ENCODE data around the gene LCE3C.

The LCE3C gene

GRCh38 chr1:152621993-152622392 lies 22.0 kb downstream of the LCE3C start:
- Histone ChIP-seq H3K4me1 (ENCODE audit: insufficient read depth, low read length) (no peaks in the 10 kb centered on the region), H3K9me3 (ENCODE audit: insufficient read depth, low read depth, low read length) (peaks cover 89% of the 10 kb centered on the region), H3K9ac (ENCODE audit: low read depth, low read length) (no peak overlapping the region), H3K27ac (ENCODE audit: low read depth, low read length) (no peak overlapping the region), H3K4me3 (ENCODE audit: low read length) (no peak overlapping the region), H3K36me3 (ENCODE audit: insufficient read depth, low read length) (no peaks in the 10 kb centered on the region), H3K27me3 (ENCODE audit: insufficient read depth, low read length) (no peaks in the 10 kb centered on the region)
- 62% methylated on average over 3 of the region's 3 CpGs for WGBS

- no peaks in the 10 kb centered on the region for H3K27me3 ChIP-seq (ENCODE audit: insufficient read depth, low read length)
Measured at GRCh38 chr1:152622803-152623202, 22.8 kb downstream of the LCE3C start, which contains the start of gene LCE3A. Gene LCE3A (minus strand): TSS chr1:152623103. CDS start chr1:152623103, 0 bp downstream.

DNA sequence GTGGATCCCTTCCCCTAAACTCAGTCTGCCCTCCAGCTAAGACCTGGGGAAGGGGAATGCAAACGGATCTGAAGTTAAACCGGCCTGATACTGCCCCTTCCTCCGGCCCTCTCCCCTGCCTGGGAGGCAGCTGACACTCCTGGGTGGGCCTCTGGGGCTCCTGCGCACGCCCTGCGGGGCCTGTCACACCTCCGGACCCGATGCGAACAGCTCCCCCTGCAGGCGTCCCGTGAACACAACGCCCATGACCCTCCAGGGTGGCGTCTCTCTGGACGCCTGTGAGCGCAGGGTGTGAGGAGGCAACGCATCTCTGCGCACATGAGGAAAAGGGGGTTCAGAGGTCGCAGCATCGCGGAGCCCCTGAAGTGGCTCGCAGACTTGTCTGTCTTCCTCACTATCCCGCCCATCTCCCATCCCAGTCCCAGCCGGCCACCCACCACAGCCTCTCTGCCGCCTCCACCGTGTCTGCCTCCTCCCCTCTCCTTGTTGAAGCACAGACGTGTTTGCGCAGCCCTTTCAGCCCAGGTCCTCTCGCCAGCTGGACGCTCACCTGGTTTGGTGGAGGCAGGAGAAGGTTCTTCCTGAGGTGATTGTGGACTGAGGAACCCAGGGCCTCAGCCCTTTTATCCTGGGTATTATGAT lies 23.3 kb downstream of the LCE3C start:
- no peak overlapping the region for H3K9ac ChIP-seq (ENCODE audit: low read depth, low read length)
- WGBS = 88% methylated on average over 29 of the region's 29 CpGs
- no peak overlapping the region for H3K4me3 ChIP-seq (ENCODE audit: low read length)
- no peaks in the 10 kb centered on the region for H3K4me1 ChIP-seq (ENCODE audit: insufficient read depth, low read length)
- no peak overlapping the region for H3K27ac ChIP-seq (ENCODE audit: low read depth, low read length)
- H3K36me3 ChIP-seq (ENCODE audit: insufficient read depth, low read length) = no peaks in the 10 kb centered on the region
- no peaks in the 10 kb centered on the region for H3K27me3 ChIP-seq (ENCODE audit: insufficient read depth, low read length)
- peaks cover 93% of the 10 kb centered on the region for H3K9me3 ChIP-seq (ENCODE audit: insufficient read depth, low read depth, low read length)

More at GRCh38 chr1:152622803-152623202, 22.8 kb downstream of the LCE3C start, which contains the start of gene LCE3A:
- Histone ChIP-seq H3K36me3 (ENCODE audit: insufficient read depth, low read length) (no peaks in the 10 kb centered on the region), H3K9me3 (ENCODE audit: insufficient read depth, low read depth, low read length) (peaks cover 93% of the 10 kb centered on the region), H3K27ac (ENCODE audit: low read depth, low read length) (no peak within 1 kb of the TSS), H3K9ac (ENCODE audit: low read depth, low read length) (no peak within 1 kb of the TSS), H3K4me3 (ENCODE audit: low read length) (no peak within 1 kb of the TSS), H3K4me1 (ENCODE audit: insufficient read depth, low read length) (no peaks in the 10 kb centered on the region)
- WGBS = 82% methylated on average over 10 of the region's 10 CpGs

DNA sequence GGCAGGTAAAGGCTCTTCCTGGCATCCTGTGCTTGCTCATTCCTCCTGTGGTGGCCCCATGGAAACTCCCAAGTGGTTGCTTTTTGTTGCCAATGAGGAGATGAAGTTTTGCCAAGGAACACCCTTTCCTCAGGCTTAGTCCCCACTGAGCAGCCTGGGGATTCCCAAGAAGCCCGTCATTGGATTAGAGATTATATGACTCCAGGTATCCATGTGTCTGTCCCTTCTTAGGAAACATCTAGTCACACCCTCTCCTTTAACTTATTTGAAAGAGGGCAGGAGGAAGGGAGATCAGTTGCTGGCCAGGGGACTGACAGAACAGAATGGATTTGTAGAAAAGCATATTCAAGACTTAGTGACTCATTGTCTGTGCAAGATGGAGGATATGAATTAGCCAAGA lies 26.7 kb downstream of the LCE3C start:
- H3K27me3 ChIP-seq (ENCODE audit: insufficient read depth, low read length) = no peaks in the 10 kb centered on the region
- 57% methylated on average over 1 of the region's 1 CpG for WGBS
- H3K9me3 ChIP-seq (ENCODE audit: insufficient read depth, low read depth, low read length) = peaks cover 95% of the 10 kb centered on the region
- no peaks in the 10 kb centered on the region for H3K4me1 ChIP-seq (ENCODE audit: insufficient read depth, low read length)
- no peak overlapping the region for H3K9ac ChIP-seq (ENCODE audit: low read depth, low read length)
- H3K27ac ChIP-seq (ENCODE audit: low read depth, low read length) = no peak overlapping the region
- H3K36me3 ChIP-seq (ENCODE audit: insufficient read depth, low read length) = no peaks in the 10 kb centered on the region
- no peak overlapping the region for H3K4me3 ChIP-seq (ENCODE audit: low read length)

DNA sequence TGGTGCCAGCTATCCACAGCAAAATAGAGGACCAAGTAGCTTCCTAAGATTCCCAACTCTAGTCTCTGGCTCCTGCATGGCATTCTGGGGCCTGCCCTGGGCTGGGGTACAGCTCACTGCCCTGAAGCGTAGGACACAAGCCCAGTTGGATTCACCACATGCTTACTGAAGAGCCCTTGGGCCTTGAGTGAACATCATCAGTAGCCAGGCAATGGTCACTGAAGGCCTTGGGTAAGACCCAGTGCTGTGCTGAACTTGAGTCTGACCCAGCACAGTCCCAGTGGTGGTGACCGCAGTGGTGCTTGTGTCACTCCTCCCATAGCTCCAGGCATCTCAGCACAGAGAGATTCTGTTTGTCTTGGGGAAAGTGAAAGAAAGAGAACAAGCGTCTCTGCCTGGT lies 30.6 kb downstream of the LCE3C start:
- H3K9me3 ChIP-seq (ENCODE audit: insufficient read depth, low read depth, low read length) = peaks cover 86% of the 10 kb centered on the region
- no peak overlapping the region for H3K4me3 ChIP-seq (ENCODE audit: low read length)
- H3K27me3 ChIP-seq (ENCODE audit: insufficient read depth, low read length) = no peaks in the 10 kb centered on the region
- no peak overlapping the region for H3K27ac ChIP-seq (ENCODE audit: low read depth, low read length)
- H3K9ac ChIP-seq (ENCODE audit: low read depth, low read length) = no peak overlapping the region
- H3K4me1 ChIP-seq (ENCODE audit: insufficient read depth, low read length) = no peaks in the 10 kb centered on the region
- 92% methylated on average over 3 of the region's 3 CpGs for WGBS
- no peaks in the 10 kb centered on the region for H3K36me3 ChIP-seq (ENCODE audit: insufficient read depth, low read length)

GRCh38 chr1:152640351-152640750 lies 40.3 kb downstream of the LCE3C start:
- H3K36me3 ChIP-seq (ENCODE audit: insufficient read depth, low read length) = no peaks in the 10 kb centered on the region
- peaks cover 92% of the 10 kb centered on the region for H3K9me3 ChIP-seq (ENCODE audit: insufficient read depth, low read depth, low read length)
- 42% methylated on average over 1 of the region's 1 CpG for WGBS
- H3K4me3 ChIP-seq (ENCODE audit: low read length) = no peak overlapping the region; the same call in 1 of the 2 replicates
- H3K9ac ChIP-seq (ENCODE audit: low read depth, low read length) = no peak overlapping the region
- no peak overlapping the region for H3K27ac ChIP-seq (ENCODE audit: low read depth, low read length)
- H3K4me1 ChIP-seq (ENCODE audit: insufficient read depth, low read length) = no peaks in the 10 kb centered on the region
- H3K27me3 ChIP-seq (ENCODE audit: insufficient read depth, low read length) = no peaks in the 10 kb centered on the region

- WGBS = 69% methylated on average over 3 of the region's 3 CpGs
- no peaks in the 10 kb centered on the region for H3K4me1 ChIP-seq (ENCODE audit: insufficient read depth, low read length)
- no peaks in the 10 kb centered on the region for H3K36me3 ChIP-seq (ENCODE audit: insufficient read depth, low read length)
- no peak overlapping the region for H3K9ac ChIP-seq (ENCODE audit: low read depth, low read length)
- no peak overlapping the region for H3K4me3 ChIP-seq (ENCODE audit: low read length)
- H3K27me3 ChIP-seq (ENCODE audit: insufficient read depth, low read length) = no peaks in the 10 kb centered on the region
- H3K9me3 ChIP-seq (ENCODE audit: insufficient read depth, low read depth, low read length) = peaks cover 97% of the 10 kb centered on the region
- H3K27ac ChIP-seq (ENCODE audit: low read depth, low read length) = no peak overlapping the region
Measured at GRCh38 chr1:152643945-152644344, 43.9 kb downstream of the LCE3C start.

- H3K9me3 ChIP-seq (ENCODE audit: insufficient read depth, low read depth, low read length) = peaks cover 96% of the 10 kb centered on the region
- 85% methylated on average over 3 of the region's 3 CpGs for WGBS
- H3K27ac ChIP-seq (ENCODE audit: low read depth, low read length) = no peak overlapping the region
- H3K36me3 ChIP-seq (ENCODE audit: insufficient read depth, low read length) = no peaks in the 10 kb centered on the region
- no peaks in the 10 kb centered on the region for H3K4me1 ChIP-seq (ENCODE audit: insufficient read depth, low read length)
- no peak overlapping the region for H3K4me3 ChIP-seq (ENCODE audit: low read length)
- H3K27me3 ChIP-seq (ENCODE audit: insufficient read depth, low read length) = no peaks in the 10 kb centered on the region
- no peak overlapping the region for H3K9ac ChIP-seq (ENCODE audit: low read depth, low read length)
Measured at GRCh38 chr1:152645146-152645545, 45.1 kb downstream of the LCE3C start.

- no peak overlapping the region for H3K4me3 ChIP-seq (ENCODE audit: low read length)
- no peaks in the 10 kb centered on the region for H3K36me3 ChIP-seq (ENCODE audit: insufficient read depth, low read length)
- H3K27ac ChIP-seq (ENCODE audit: low read depth, low read length) = no peak overlapping the region
- H3K4me1 ChIP-seq (ENCODE audit: insufficient read depth, low read length) = no peaks in the 10 kb centered on the region
- H3K9me3 ChIP-seq (ENCODE audit: insufficient read depth, low read depth, low read length) = peaks cover 96% of the 10 kb centered on the region
- H3K27me3 ChIP-seq (ENCODE audit: insufficient read depth, low read length) = no peaks in the 10 kb centered on the region
- H3K9ac ChIP-seq (ENCODE audit: low read depth, low read length) = no peak overlapping the region
Measured at GRCh38 chr1:152646656-152647055, 46.6 kb downstream of the LCE3C start.
